Fibroblast of upper back skin (primary cell): ENCODE data around the gene EXD3.

Experiments used
- DNase-seq: peaks from one replicate; pipeline ENCODE4 v3.0.0-alpha.2; 2013

The EXD3 gene

DNA sequence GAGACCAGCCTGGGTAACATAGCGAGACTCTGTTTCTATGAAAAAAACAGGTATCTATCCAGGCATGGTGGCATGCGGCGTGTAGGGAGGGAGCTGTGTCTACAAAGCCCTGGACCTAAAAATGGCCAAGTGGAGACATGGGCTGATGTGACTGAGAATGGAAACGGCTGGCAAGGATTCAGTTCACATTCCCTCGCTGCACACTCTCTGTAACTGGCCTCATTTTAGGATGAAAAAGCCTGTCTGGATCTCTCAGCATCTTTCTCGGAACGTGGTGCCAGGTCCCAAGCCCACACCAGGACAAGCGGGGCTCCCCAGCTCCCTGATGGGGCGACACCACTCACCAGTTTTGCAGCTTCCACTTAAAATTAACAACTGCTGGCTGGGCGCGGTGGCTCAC is 13.4 kb downstream of the EXD3 start:
- DNase-seq, result no peak

DNA sequence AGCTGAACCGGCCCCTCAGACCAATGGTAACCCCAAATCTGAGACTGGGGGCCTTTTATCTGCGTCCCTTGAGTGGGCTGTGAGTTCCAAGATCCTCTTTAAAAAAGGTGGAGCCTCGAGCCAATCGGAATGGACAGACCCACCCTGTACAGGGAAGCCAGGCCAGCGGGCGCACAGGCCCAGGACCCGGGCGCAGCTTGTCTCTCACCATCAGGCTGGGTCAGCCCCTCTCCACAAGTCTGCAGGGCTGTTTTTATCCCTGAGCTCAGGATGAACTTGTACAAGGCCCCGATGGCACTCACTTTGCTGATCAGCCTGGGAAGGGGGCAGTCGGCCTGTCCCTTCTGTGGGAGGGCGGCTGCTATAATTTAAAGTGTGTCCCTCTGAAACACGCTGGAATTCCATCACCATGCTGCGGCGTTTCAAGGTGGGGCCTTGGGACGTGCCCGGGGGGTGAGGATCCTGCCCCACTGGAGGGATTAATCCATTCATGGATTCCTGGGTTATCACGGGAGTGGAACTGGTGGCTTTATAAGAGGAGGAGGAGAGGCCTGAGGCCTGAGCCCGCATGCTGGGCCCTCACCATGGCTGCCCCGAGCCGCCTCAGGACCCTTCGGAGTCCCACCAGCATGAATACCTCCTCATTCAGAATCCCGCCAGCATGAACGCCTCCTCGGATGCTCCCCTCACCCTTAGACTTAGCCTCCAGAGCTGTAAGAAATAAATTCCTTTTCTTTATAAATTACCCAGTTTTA is 14.1 kb downstream of the EXD3 start:
- DNase-seq, result no peak

DNA sequence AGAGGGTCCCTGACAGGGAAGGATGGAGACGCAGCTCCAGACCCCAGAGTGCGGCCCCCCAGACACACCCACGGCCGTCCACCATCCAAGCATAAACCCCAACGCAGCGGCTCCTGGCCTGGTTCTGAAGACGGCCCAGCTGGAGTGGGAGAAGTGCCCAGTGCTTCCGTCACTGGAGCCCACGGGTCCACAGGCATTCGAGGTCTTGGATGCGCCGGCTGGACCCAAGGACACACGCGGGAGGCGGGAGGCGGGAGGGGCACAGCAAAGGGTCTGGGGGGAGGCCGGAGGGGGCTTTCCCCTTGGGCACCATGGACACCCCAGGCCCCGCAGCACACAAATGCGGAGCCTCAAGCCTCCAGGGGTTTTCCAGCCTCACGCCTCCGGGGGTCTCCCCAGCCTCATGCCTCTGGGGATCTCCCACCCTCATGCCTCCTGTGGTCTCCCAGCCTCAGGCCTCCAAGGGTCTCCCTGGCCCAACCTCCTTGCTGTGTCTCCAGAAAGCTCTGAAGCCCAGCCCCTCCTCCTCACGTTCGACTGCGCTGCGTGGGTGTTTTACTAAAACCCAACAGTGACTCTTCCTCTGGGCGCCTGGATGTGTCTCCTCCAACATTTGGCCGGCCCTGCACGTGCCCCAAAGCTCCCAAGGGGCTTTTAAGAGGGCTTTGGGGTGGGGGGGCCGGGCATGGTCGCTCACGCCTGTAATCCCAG is 15.2 kb downstream of the EXD3 start:
- DNase-seq, result no peak

DNA sequence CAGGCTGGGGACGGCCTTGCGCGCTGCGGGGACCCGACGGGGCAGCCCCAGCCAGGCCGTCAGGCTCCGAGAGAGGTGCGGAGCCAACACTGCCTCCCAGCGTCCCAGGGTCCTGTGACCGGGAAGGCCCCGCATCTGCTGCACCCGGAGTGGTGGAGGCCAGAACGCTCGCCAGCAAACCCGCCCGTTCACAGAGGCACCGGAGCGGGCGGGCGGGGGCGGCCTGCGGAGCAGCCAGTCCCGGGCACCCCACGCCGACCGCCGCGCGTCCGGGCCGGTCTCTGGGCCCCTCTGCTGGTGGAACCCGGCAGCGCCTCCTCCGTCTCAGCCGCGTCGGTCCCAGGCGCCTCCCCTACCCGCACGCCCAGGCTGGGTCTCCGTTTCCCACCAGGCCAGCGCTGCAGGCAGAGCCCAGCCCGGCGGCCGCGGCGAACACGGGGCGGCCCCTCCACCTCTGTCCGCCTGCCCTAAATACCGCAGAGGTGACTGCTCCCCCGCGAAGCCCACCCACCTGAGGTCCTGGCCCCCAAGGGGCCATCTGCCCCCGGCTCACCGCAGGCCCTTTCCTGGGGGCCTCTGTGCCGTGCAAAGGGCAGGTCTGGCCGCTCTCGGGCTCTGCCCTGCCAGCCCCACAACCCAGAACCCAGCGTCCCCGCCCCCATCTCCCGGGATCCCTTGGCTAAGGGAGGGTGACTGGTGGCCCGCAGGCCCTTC is 15.9 kb downstream of the EXD3 start:
- peak; percentile 44 for DNase-seq

DNA sequence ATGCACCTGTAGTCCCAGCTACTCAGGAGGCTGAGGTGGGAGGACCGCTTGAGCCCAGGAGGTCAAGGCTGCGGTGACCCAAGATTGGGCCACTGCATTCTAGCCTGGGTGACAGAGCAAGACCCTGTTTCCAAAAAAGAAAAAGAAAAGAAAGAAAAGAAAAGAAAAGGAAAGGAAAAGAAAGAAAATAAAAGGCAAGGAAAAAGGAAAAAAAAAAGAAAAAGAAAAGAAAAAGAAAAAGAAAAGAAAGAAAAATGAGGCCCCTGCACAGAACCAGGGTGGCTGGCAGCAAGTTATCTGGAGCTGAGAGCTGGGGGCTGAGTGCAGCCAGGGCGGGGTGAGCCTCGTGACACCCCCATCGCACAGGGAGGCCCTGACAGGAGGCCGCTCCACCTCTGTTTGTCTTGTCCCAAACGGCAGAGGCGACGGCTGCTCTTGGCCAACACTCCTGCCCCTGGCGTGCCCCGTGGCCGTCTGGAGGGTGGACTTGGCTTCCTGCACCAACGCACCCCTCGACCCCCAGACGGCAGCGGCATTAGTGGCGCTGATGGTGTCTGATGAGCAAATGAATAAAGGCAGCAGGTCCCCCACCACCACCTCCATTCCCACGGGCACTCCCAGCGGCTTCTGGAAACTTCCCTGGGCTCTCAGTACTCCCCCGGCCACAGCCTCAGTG is 16.7 kb downstream of the EXD3 start:
- DNase-seq, result no peak

DNA sequence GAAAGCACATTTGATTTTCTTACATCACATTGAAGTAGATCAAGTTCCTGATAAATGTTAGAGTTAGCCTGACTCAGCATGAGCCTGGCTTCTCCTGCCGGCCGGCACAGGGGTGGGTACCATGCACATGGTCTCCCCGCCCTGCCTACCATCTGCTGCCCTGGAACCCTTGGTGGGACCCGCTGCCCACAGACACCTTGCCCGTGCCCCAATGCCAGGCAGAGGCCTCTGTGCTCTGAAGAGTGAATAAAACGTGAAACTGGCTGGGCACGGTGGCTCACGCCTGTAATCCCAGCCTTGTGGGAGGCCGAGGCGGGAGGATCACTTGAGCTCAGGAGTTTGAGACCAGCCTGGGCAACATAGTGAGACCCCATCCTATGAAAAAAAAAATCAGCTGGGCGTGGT is 17.3 kb downstream of the EXD3 start:
- no peak for DNase-seq

DNA sequence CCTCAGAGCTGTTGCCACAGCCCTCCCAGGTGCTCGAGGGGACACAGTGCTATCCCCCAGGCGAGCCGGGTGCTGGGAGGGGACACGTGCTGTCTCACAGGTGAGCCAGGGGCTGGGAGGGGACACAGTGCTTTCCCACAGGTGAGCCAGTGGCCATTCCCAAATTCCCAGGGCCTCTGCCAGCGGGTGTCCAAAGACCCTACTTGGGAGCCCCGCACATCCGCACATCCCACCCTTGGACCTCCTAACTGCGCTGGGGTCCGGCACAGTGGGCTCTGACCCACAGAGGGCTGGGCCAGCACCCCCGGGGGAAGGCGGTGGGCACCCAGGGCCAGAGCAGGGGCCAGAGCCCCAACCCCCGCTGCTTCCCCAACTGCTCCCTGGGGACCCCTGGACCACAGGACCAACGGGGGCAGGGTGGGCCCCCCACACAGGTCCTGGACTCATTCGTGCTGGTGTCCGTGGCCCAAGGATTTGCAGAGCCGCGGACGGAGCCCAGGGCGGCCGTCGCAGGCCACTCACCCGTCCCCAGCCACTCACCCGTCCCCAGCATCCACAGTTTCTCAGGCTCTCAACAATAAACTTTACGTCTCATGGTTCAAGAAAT is 17.9 kb downstream of the EXD3 start:
- DNase-seq, result no peak

DNA sequence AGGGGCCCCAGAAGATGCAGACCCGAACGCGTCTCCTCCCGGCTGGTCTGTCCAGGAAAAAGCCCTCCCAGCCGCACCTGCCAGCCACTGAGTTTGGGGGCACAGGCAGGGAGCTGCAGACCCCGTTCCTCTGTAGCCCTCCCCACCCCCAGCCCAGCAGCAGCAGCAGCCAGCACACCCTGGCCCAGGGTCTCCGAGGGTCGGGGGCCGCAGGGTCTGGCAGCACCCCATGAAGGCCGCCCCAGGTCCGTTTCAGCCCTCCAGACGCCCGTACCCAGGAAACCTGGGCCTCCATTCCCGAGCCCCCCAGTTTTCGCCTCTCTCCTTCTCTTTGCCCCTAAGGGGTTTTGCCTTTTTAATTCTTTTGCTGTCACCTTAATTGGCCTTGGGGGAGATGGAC is 19.7 kb downstream of the EXD3 start:
- no peak for DNase-seq

DNA sequence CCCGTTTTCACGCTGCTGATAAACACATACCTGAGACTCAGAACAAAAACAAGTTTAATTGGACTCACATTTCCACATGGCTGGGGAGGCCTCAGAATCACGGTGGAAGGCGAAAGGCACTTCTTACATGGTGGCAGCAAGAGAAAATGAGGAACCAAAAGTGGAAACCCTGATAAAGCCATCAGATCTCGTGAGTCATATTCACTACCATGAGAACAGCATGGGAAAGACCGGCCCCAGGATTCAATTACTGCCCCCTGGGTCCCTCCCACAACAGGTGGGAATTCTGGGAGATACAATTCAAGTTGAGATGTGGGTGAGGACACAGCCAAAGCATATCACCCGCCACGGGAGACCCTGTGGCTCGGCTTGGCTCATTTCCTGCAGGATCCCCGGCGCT is 20.2 kb downstream of the EXD3 start:
- DNase-seq, result no peak

DNA sequence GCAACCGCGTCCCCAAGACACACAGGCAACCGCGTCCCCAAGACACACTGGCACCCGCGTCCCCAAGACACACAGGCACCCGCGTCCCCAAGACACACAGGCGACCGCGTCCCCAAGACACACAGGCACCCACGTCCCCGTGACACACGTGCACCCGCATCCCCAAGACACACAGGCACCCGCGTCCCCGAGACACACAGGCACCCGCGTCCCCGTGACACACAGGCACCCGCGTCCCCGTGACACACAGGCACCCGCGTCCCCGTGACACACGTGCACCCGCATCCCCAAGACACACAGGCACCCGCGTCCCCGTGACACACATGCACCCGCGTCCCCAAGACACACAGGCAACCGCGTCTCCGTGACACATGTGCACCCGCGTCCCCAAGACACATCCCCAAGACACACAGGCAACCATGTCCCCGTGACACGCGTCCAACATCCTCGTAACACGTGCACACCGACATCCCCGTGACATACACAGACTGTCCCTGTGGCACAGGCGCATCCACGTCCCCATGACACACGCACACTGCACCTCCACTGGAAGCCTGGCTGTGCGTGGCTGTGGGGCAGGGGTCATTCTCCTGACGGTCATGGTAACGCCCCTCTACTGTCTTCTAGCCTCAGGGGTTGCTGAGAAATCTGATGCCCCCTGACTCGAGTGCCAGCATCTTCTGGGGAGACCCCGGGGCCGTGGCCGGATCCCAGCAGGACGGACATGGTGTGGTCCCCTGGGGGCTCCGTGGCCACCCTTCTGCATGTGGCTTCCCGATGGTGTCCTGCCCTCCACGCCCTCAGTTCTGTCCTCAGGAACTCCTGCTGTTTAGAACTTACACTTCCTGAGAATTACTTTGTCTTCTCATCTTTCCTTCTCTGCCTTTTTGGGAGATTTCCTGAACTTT is 24.1 kb downstream of the EXD3 start:
- DNase-seq, result no peak

DNA sequence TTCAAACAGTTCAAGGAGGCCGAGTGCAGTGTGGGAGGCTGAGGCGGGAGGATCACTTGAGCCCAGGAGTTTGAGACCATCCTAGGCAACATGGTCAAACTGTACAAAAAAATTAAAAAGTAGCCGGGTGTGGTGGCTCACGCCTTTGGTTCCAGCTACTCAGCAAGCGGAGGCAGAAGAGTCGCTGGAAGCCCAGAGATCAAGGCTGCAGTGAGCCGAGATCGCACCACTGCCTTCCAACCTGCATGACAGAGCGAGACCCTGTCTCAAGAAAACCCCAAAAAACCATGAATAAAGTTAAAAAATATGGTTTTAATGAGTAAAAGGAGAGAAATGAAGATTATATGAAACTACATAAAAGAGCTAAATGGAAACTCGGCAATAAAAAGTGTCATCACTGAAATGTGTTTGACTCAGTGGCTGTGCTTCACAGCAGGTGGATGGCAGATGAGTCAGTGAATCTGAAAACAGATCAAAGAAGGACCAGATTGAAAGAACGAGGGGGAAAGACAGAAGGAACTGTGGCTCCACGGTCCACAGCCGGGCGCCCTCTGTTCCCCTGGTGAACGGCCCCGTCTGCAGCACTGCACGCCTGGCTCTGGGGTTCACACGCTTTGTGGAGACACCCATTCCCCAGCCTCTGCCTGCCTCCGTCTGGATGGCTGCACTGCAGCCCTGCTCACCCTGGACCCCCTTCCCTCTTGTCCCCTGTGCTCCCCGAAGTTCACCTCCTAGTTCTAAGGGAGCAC is 25.1 kb downstream of the EXD3 start:
- no peak for DNase-seq

DNA sequence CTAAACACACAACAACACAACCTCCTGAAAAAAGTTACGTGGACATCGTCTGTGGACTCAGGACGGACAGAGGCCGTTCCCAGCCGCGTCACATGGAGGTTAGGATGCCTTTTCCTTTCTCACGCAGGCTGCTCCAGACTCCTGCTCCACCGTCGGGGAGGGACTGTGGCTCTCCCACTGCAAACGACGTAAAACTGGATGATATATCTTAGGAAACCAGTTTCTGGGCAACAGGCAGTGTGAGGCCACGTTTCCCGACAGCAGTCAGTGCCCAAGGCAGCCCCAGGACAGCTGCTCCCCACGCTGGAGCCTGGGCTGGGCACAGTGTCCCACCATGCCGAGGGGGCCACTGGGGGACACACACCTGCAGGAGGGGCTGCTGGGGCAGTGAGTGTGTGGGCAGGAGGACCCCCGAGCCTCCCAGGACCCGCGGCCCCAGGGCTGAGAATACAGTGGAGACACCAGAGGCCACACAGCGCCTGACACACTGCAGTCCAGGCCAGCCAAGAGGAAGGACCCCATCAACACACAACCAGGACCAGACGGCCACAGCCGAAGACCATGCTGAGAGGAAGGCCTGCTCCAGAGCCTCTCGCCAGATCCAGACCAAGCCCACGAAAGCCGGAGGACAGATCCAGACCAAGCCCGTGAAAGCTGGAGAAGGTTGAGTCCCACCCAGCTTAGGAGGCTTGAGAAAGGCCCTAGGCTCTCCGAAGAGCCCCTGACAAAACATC is 26.2 kb downstream of the EXD3 start:
- no peak for DNase-seq

DNA sequence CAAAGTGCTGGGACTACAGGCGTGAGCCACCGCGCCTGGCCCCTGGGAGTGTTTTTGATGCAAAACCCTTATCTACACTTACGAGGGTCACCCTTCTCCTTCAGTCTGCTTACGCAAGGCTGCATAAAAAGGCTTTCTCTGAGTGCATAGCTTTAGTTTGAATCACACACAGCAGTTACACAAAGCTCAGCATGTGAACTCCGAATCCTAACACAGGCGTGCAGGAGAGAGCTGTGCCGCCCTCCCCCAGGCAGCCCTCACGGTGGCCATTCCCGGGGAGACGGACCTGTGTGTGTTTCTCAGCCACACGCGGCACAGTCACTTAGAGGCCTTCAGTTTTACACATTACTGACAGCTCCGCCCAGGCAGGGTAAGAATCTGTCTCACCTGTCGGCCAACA is 26.7 kb downstream of the EXD3 start:
- DNase-seq, result peak; percentile 52

DNA sequence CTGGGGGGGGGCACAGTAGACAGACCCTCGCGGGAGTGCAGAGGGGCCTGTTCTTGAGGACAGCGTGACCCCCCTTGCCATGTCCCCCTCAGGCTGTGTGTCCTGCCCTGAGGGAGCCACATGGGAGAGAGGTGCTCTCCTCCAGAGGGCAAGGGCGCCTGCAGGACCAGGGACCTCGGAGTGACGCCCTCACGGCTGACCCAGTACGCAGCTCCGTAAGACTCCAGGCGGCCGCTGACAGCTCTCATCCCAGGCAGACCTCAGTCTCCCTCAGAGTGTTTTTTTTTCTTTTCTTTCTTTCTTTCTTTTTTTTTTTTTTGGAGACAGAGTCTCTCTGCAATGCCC is 27.3 kb downstream of the EXD3 start:
- no peak for DNase-seq

DNA sequence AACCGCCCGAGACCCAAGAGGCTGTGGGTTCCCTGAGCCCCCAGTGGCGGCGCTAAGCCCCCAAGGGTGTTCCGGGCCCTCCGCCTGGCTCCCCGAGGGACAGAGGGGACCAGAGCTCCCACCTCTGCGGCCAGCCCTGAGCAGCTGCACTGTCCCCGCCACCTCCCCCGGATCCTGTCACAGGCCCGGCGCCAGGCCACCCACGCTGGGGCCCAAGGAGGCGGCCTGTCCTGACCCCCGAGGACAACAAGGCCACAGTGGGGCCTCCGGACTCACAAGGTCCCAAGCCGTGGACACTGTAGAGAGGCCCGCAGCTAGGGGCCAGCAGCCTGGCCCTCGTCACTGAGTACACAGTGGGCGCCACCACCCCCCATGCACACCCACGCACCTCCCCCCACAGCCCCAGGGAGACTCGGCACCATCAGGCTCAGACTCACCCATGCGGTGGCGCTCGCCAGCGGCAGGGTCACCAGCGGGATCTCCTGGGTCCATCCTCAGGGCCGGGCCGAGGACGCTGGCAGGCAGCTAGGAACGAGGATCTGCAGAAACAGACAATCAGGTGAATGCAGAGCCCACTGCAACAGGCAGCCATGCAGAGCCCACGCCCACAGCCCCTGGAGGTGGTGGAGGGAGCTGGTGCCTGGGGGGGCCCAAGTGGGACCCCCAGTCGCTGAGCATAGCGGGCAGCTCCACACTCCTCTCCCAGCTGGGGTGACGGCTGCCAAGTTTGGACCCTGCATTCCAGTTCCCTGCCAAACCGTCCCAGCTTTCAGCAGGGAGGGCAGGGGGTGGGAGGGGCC is 27.9 kb downstream of the EXD3 start:
- DNase-seq, result no peak

DNA sequence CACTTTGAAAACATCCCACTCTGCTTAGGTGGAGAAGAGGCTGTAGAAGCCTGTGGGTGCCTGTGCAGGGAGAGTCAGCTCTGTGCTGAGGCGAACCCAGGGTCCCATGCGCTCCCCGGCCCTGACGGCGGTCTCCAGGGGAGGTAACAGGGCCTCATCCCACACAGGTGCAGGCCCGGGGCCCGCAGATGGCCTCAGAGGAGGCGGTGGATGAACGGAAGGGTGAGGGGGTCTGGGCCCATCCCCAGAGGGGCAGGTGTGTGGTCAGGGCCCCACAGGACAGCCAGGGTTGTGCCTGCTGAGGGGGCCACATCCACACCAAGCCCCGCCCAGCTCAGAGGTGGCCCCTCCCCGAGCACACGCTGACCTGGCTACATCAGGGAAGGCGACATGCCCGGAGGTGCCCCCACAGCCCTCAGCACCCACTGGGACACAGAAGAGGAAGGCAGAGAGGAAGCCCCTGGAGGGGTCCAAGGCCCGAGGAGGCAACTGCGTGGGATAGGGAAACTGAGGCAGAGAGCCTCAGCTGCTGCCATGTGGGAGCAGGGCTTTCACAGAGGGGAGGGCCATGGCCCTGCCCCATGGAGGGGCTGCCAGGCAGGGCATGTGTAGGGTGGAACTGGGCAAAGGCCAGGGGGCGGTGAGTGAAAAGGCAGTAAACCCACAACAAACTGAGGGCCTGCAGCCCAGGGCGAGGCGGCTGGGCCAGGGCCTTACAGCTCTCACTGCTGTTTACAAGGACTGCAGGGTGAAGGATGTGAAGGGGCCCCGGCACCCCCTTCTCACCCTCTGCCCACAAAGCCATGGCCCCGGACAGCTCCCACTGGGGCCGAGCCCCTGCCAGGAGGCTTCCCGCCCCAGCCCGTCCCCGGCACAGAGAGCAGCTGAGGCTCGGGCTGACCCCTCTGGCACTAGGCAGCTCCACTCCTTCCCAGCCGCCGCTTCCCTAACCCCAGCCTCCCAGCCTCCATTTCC is 29.5 kb downstream of the EXD3 start:
- DNase-seq, result no peak

DNA sequence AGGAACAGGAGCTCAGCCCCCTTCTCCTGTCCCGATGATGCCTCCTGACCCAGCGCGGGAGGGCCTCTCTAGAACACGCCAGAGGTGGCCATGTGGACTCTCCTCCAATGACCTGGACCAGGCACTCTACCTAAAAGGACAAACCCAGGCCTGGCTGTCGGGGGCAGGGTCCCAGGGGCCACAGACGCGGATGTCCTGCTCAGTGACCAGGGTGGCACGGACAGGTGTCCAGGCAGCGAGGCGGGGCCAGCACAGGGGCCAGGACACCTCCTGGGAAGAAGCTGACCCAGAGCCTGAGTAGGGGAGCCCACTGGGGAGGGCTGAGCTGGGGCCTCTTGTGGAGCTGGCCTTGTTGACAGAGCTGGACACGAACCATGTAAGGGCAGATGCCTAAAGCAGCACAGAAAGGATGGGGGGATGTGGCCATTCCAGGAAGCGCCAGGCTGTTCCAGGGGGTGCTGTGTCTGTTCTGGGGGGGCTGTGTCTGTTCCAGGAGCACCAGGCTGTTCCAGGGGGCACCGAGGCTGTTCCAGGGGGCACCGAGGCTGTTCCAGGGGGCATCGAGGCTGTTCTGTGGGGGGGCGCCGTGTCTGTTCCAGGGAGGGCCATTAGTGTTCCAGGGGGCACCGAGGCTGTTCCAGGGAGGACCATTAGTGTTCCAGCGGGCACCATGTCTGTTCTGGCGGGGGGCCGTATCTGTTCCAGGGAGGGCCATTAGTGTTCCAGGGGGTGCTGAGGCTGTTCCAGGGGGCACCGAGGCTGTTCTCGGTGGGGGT is 30.5 kb downstream of the EXD3 start:
- no peak for DNase-seq

DNA sequence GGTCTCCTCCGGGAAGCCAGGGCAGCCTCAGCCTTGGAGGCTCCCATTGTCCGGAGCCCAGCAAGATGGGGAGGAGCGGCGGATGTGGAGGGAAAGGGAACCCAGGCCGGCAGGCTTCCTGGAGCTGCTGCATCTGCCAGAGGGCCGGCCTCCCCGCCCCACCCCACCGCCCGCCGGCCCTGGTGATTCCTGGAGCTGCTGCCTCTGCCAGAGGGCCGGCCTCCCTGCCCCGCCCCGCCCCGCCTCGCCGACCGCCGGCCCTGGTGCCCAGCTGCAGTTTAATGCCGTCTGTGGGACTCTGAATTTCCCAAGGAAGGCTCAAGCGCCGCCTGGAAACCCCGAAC is 31.6 kb downstream of the EXD3 start:
- no peak for DNase-seq
